Chondrocyte (in vitro differentiated cells): ENCODE data around the gene TESK2. TPM values are rescaled to one million over a fixed set of nuclear protein-coding genes. Genes with fewer than 3 reads are reported as not detected.
"Not testable (repeated sequence)": the region's sequence is repeated elsewhere in the genome, so short reads cannot be mapped to it uniquely, and the experiment has no call there.

Source experiments
- DNase-seq: peaks from one replicate; pipeline ENCODE4 v3.0.0; 2021; ENCODE audit warnings: mixed read lengths, low spot score
- H3K27ac Mint-ChIP-seq: one replicate; pipeline ENCODE4 v1.8.0; 2021; ENCODE audit warnings: mild to moderate bottlenecking, moderate library complexity, mixed read lengths; ENCODE audit not compliant: unreplicated experiment
- H3K27me3 Mint-ChIP-seq: 2 replicates; pipeline ENCODE4 v1.8.0; 2021; ENCODE audit warnings: low read depth, mixed read lengths
- H3K36me3 Mint-ChIP-seq: 2 replicates; pipeline ENCODE4 v1.8.0; 2021; ENCODE audit warnings: low read depth, mixed read lengths
- H3K4me1 Mint-ChIP-seq: 2 replicates; pipeline ENCODE4 v1.8.0; 2021; ENCODE audit warnings: low read depth, mild to moderate bottlenecking, mixed read lengths
- H3K4me3 Mint-ChIP-seq: one replicate; pipeline ENCODE4 v1.8.0; 2021; ENCODE audit warnings: mild to moderate bottlenecking, moderate library complexity, mixed read lengths; ENCODE audit not compliant: unreplicated experiment
- H3K9me3 Mint-ChIP-seq: 2 replicates; pipeline ENCODE4 v1.8.0; 2021; ENCODE audit warnings: low read depth, mixed read lengths
- total RNA-seq: library from RNA; stranded (reverse); gene quantifications from 3 replicates; pipeline ENCODE4 v1.2.1, GENCODE V29; 2021
- TF ChIP-seq, protein P1 (sequence below): fragments of 200-600 bp; sonication (generic); IDR thresholded peaks from 2 replicates; pipeline ENCODE4 v1.5.0; 2021; ENCODE audit warnings: antibody characterized with exemption, mild to moderate bottlenecking, moderate library complexity

TESK2 gene
- total RNA-seq, 1 donor from 2014 or later: 1.6 TPM

DNA sequence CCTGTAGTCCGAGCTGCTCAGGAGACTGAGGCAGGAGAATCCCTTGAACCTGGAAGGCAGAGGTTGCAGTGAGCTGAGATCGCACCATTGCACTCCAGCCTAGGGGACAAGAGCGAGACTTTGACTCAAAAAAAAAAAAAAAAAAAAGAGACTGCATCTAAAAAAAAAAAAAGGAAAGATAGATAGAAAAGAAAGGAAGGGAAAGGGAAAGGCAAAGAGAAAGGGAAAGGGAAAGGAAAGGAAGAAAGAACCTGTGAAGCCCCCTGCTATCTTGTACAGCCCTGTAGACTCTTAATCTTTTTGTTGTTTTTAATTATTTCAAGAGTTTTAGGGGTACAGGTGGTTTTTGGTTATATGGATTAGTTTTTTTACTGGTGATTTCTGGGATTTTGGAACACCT, 104.7 kb downstream of the TESK2 start:
- H3K4me3 Mint-ChIP-seq: no peak overlapping the region
- no peaks in the 10 kb centered on the region for H3K36me3 Mint-ChIP-seq
- no peak overlapping the region for H3K27ac Mint-ChIP-seq
- H3K27me3 Mint-ChIP-seq: no peaks in the 10 kb centered on the region
- H3K4me1 Mint-ChIP-seq: peaks cover 4% of the 10 kb centered on the region
- no peak for DNase-seq
- TF ChIP-seq, protein P1, sequence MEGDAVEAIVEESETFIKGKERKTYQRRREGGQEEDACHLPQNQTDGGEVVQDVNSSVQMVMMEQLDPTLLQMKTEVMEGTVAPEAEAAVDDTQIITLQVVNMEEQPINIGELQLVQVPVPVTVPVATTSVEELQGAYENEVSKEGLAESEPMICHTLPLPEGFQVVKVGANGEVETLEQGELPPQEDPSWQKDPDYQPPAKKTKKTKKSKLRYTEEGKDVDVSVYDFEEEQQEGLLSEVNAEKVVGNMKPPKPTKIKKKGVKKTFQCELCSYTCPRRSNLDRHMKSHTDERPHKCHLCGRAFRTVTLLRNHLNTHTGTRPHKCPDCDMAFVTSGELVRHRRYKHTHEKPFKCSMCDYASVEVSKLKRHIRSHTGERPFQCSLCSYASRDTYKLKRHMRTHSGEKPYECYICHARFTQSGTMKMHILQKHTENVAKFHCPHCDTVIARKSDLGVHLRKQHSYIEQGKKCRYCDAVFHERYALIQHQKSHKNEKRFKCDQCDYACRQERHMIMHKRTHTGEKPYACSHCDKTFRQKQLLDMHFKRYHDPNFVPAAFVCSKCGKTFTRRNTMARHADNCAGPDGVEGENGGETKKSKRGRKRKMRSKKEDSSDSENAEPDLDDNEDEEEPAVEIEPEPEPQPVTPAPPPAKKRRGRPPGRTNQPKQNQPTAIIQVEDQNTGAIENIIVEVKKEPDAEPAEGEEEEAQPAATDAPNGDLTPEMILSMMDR: no peak
- H3K9me3 Mint-ChIP-seq: no peaks in the 10 kb centered on the region

DNA sequence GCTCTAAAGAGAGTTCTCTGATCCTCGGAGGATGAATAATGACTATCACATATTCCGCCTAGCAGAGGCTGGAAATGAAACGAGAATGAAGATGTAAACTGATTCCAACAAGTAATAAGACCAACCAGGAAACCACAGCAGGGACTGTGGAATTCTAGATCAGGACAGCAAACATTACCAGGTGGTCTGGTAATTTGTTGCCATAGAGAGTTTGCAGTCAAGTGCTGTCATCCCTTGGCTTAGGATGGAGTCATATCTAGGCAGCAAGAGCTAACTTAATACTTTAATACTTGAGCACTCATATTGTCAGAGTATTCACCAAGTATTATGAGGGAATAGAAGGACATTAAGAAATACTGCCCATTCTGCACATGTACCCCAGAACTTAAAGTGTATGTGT, 105.7 kb downstream of the TESK2 start:
- Mint-ChIP-seq H3K27me3 (no peaks in the 10 kb centered on the region), H3K4me1 (peaks cover 4% of the 10 kb centered on the region), H3K9me3 (no peaks in the 10 kb centered on the region), H3K4me3 (no peak overlapping the region), H3K36me3 (no peaks in the 10 kb centered on the region), H3K27ac (no peak overlapping the region)
- no peak for DNase-seq
- TF ChIP-seq, protein P1: no peak

DNA sequence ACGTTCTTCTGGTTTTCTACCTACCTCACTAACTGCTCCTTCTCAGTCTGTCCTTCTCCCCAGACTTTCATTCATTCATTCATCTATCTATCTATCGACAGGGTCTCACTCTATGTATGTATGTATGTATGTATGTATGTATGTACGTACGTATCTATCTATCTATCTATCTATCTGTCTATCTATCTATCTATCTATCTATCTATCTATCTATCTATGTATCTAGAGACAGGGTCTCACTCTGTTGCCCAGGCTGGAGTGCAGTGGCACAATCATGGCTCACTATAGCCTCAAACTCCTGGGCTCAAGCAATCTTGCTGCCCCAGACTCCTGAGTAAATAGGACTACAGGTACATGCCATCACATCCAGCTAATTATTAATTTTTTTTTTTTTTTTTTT, 106.8 kb downstream of the TESK2 start:
- H3K4me1 Mint-ChIP-seq, H3K27me3 Mint-ChIP-seq, H3K27ac Mint-ChIP-seq, H3K36me3 Mint-ChIP-seq, H3K9me3 Mint-ChIP-seq, H3K4me3 Mint-ChIP-seq, DNase-seq: not testable (repeated sequence)

DNA sequence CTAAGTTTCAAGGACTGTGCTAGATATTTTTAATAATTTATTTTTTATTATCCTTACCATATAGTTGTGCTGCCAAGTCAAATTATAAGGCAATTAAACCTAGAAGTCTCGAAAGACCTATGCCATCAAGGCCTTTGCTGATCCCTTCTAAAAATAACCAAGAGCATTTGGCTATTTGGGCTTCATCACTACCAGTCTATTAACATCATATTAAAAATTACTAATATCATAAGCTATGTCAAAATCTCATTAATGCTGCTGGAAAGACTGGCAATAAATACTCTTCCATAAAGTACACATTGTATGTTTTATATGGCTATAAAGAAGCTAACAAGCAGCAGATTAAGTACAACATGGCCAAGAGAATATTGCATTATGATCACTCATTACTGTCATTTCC, 107.8 kb downstream of the TESK2 start:
- Mint-ChIP-seq H3K27ac (no peak overlapping the region), H3K4me1 (peaks cover 4% of the 10 kb centered on the region)

DNA sequence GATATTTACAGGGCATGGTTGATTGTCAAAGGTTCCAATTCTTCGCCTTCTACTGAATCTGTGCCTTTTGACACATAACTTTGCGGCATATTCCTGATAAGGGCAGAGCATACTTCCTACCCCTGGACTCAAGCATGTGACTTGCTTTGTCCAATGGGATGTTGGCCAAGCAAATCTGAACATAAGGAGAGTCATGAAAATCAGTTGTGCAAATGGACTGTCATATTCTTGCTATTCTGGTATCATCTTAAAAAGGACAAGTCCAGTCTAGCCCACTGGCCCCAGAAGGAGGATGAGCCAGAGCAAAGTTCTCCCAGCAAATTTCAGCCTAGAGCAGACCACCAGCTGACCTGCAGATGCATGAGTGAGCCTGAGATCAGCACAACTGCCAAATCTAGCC, 109.7 kb downstream of the TESK2 start:
- no peaks in the 10 kb centered on the region for H3K36me3 Mint-ChIP-seq
- H3K9me3 Mint-ChIP-seq: no peaks in the 10 kb centered on the region
- DNase-seq: no peak
- H3K4me1 Mint-ChIP-seq: peaks cover 7% of the 10 kb centered on the region
- no peaks in the 10 kb centered on the region for H3K27me3 Mint-ChIP-seq
- TF ChIP-seq, protein P1: no peak
- no peak overlapping the region for H3K27ac Mint-ChIP-seq
- no peak overlapping the region for H3K4me3 Mint-ChIP-seq

More for the DNA sequence above, 107.8 kb downstream of the TESK2 start:
- Mint-ChIP-seq H3K36me3 (no peaks in the 10 kb centered on the region), H3K4me3 (no peak overlapping the region), H3K9me3 (no peaks in the 10 kb centered on the region), H3K27me3 (no peaks in the 10 kb centered on the region)
- TF ChIP-seq, protein P1: no peak
- no peak for DNase-seq

DNA sequence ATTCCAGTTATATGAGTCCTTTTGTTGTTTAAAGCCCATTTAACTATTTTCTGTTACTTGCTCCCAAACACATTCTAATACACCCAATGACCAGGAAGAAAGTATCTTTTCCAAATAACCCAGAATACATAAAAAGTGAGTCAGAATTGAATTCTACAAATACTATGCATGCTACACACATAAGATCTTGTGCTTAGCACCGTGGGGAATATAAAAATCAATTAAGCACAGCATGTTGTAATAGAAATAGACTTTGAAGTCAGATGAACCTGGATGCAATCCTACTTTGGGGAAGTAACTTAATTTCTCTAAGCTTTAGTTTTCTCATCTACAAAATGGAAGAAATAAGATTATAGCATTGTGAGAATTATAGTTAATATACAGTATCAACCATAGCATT, 110.2 kb downstream of the TESK2 start:
- Mint-ChIP-seq H3K4me3 (no peak overlapping the region), H3K27ac (no peak overlapping the region), H3K27me3 (no peaks in the 10 kb centered on the region), H3K4me1 (peaks cover 12% of the 10 kb centered on the region), H3K36me3 (no peaks in the 10 kb centered on the region), H3K9me3 (no peaks in the 10 kb centered on the region)
- TF ChIP-seq, protein P1: no peak
- no peak for DNase-seq
